Kidney tubule cell (primary cell): ENCODE data around the gene LSM14A.
"Not testable (repeated sequence)": the region's sequence is repeated elsewhere in the genome, so short reads cannot be mapped to it uniquely, and the experiment has no call there.

ENCODE experiments used
- DNase-seq: peaks from one replicate; pipeline ENCODE4 v3.0.0-alpha.2; 2018; ENCODE audit warnings: low spot score

LSM14A gene

GRCh38 chr19:34159541-34159940 lies 12.8 kb upstream of the LSM14A start:
- not testable (repeated sequence) for DNase-seq

GRCh38 chr19:34161902-34162301 lies 10.4 kb upstream of the LSM14A start:
- DNase-seq = not testable (repeated sequence)

GRCh38 chr19:34165295-34165738 lies 7.0 kb upstream of the LSM14A start:
- DNase-seq = no peak

- DNase-seq = not testable (repeated sequence)
These were observed 2.7 kb upstream of the LSM14A start for GRCh38 chr19:34169475-34170199.

GRCh38 chr19:34171539-34171876 lies 796 bp upstream of the LSM14A start:
- peak; percentile 32 for DNase-seq

GRCh38 chr19:34172661-34173192 lies 423 bp downstream of the LSM14A start:
- no peak for DNase-seq

GRCh38 chr19:34173193-34173956 lies 1.1 kb downstream of the LSM14A start:
- DNase-seq = peak; percentile 91

GRCh38 chr19:34175173-34175572 lies 2.9 kb downstream of the LSM14A start:
- peak; percentile 58 for DNase-seq

- no peak for DNase-seq
These were observed 4.3 kb downstream of the LSM14A start for GRCh38 chr19:34176581-34176980.

GRCh38 chr19:34178274-34178610 lies 5.9 kb downstream of the LSM14A start:
- DNase-seq = no peak

GRCh38 chr19:34179066-34179465 lies 6.8 kb downstream of the LSM14A start:
- peak; percentile 55 for DNase-seq

GRCh38 chr19:34180273-34180672 lies 8.0 kb downstream of the LSM14A start:
- no peak for DNase-seq

- no peak for DNase-seq
These were observed 8.4 kb downstream of the LSM14A start for GRCh38 chr19:34180709-34181108.

GRCh38 chr19:34181111-34181864 lies 9.0 kb downstream of the LSM14A start:
- peak; percentile 84 for DNase-seq

- no peak for DNase-seq
These were observed 9.8 kb downstream of the LSM14A start for GRCh38 chr19:34182125-34182524.

- DNase-seq = no peak
These were observed 12.7 kb downstream of the LSM14A start for GRCh38 chr19:34184880-34185491.

- DNase-seq = no peak
These were observed 13.9 kb downstream of the LSM14A start for GRCh38 chr19:34186205-34186604.

GRCh38 chr19:34187011-34187410 lies 14.7 kb downstream of the LSM14A start:
- DNase-seq = no peak

GRCh38 chr19:34188408-34188807 lies 16.1 kb downstream of the LSM14A start:
- no peak for DNase-seq

GRCh38 chr19:34189199-34189916 lies 17.1 kb downstream of the LSM14A start:
- DNase-seq = no peak

GRCh38 chr19:34189917-34190425 lies 17.7 kb downstream of the LSM14A start:
- no peak for DNase-seq
